Measurements from ENCODE around the gene MGAT5B. TPM values are rescaled to one million over a fixed set of nuclear protein-coding genes. Genes with fewer than 3 reads are reported as not detected.

Gene MGAT5B
- total RNA-seq, 1 donor from 2014 or later: not detected

- DNase-seq (ENCODE audit: missing footprints): no peak
- intact Hi-C loops (cut with DNase I): no loop called here
- ATAC-seq: no peak
Measured at GRCh38 chr17:76982408-76983074, 114.3 kb downstream of the MGAT5B start.

DNA sequence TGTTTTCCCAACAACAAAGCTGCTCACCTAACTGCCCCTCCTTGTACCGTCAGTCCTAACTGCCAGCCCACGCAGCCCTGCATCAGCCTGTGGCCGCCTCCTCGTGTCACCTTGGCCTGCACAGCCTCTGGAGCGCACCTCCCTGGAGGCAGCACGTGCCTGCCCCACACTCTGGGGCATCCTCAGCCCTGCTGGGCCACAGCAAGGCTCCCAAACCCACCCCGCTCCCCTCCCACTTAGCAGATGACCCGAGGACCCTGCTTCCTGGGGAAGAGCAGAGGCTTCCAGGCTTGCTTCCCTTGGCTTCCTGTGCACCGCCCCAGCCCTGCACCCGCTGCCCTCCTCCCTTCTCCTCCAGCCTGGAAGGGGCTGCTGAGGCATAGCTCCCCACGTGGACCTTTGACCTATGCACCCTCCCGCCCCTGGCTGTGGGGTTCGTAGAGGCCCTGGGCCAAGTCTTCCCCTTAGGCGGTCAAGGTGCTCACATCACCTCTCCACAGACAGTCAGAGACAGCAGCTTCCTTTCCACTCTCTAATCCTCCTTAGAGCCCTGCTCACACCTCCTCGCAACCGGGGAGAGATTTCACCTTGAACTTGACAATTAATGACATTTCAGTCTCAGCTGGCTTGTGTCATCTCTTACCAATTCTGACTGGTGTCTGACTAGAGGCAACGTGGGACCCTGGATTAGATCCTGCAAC is 115.0 kb downstream of the MGAT5B start:
- ATAC-seq: no peak
- intact Hi-C loops (cut with DNase I): no loop called here
- no peak for DNase-seq (ENCODE audit: missing footprints)

DNA sequence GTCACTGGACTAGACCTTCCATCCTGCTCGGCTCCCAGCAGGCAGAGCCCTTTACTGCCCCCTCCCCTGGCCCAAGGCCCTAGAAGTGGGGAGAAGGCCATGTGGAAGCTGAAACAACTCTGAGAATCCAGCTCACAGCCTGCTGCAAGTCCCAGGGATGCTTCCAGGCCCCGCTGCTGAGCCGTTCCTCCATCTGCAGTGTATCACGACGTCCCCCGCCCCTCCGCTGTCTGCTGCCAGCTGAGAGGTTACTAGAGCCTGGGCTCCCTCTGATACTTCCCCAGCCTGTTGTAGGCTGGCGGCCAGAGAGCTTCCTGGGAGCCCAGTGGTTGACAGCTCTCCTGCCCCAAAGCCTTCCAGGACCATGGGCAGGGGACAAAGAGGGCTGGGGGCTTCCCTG is 118.2 kb downstream of the MGAT5B start:
- DNase-seq (ENCODE audit: missing footprints) (no peak), ATAC-seq (no peak)
- intact Hi-C loops (cut with DNase I): no loop called here

DNA sequence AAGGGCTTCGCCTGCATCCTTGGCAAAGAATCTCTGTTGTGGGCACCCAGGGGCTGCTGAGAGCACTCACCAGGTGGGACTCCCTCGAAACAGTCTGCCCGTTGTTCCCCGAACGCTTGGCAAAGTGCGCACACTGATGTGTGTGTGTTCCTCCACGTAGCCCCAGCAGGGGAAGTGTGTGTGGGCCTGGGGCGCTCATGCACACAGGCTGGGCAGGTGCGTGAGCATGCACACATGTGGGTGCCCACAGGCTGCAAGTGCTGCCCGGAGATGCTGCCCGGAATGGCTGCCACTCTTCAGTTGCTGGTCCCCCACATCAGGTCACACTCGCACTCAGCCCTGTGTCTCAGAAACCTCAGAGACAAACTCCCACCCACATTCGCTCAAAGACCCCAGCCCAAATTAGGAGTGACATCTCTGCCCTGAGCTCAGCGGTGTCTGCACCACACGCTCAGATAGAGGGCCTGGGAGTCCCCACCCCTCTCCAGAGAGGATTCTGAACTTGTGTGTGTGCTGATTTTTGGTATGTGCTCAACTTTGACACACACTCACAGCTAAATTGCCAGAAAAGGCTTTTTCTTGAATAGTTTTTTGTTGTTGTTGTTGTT is 119.4 kb downstream of the MGAT5B start:
- ATAC-seq: no peak
- intact Hi-C loops (cut with DNase I): no loop called here

GRCh38 chr17:76988796-76989195 is 120.6 kb downstream of the MGAT5B start:
- DNase-seq (ENCODE audit: missing footprints) (no peak), ATAC-seq (no peak)
- intact Hi-C loops (cut with DNase I): no loop called here

More for the DNA sequence above, 119.4 kb downstream of the MGAT5B start:
- DNase-seq (ENCODE audit: missing footprints): no peak

DNA sequence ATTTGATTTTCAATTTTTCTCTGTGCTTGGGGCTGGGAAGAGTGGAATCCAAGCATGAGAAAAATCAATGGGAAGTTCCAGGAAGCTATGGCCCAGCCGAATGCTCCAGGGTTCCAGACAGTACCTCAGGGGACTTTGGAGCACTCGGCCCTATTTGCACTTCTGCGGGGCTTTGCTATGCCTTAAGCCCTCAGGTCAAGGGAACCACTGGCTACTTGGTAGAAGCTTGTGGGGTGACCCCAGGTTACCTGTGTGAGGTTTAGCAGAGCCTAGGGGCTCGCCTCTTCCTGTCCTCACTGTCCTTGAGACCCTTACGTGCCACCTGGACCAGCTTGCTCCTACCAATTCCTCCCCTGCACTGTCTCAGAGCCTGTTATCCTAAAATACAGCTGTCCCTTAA is 121.3 kb downstream of the MGAT5B start:
- ATAC-seq (no peak), DNase-seq (ENCODE audit: missing footprints) (no peak)
- intact Hi-C loops (cut with DNase I): no loop called here

DNA sequence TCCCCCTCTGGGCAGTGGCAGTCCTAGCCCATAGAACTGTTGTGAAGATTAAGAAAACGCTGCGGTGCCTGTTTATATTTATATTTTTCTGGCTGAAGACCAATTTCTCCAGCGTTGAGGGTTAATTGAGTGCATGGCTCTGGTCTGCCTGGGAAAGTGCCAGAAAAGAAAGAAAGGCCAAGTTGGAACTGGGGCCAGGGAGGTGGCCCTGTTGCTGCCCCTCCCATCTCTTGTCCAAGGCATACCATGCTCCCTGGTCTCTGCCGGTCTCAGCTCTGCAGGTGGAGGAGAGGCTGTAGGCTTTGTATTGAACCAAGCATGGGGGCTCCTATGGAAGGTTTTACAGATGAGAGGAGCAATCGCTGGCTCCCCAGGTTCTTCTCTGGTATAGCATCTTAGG is 124.7 kb downstream of the MGAT5B start:
- ATAC-seq (no peak), DNase-seq (ENCODE audit: missing footprints) (no peak)
- intact Hi-C loops (cut with DNase I): no loop called here

- no peak for ATAC-seq
- intact Hi-C loops (cut with DNase I): no loop called here
- no peak for DNase-seq (ENCODE audit: missing footprints)
Measured at GRCh38 chr17:76993651-76994050, 125.4 kb downstream of the MGAT5B start.

GRCh38 chr17:76994237-76994637 is 126.0 kb downstream of the MGAT5B start:
- ATAC-seq (no peak), DNase-seq (ENCODE audit: missing footprints) (no peak)
- intact Hi-C loops (cut with DNase I): no loop called here

DNA sequence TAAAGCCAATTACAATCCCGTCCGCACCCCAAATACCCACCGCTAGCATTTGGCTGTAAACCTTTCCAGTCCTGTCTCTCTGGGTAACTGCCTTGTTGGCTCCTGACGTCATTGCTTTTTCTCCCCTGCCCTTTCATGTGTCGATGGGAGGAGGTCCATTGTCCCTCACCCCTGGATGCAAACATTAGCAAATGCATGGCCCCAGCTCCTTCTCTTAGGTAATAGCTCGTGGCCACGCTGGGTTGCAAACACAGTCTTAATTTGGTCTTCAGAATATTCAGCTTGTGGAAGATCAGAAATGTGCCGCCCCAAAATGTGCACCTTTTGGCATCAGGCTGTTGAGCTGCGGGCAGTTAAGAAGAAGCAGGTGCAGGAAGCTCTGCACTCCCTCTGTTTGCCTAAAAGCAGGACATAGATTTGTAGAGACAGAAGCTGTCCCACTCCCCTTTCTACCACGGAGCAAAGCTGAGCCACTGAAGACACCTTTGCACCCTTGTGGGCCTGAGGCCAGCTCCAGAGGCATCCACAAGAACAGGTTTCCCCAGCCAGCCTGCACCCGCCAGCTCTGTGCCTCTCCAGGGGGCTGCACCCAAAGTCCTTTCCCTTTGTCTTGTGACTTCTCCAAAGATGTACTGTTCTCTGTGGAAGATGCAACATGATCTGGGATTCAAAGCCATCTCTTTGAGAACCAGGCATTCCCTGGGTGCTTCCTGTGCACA is 127.3 kb downstream of the MGAT5B start:
- intact Hi-C loops (cut with DNase I): no loop called here
- DNase-seq (ENCODE audit: missing footprints) (no peak), ATAC-seq (no peak)

- intact Hi-C loops (cut with DNase I): no loop called here
- ATAC-seq: no peak
- DNase-seq (ENCODE audit: missing footprints): no peak
Measured at GRCh38 chr17:76996741-76997694, 128.8 kb downstream of the MGAT5B start.

GRCh38 chr17:76997981-76998531 is 129.9 kb downstream of the MGAT5B start:
- intact Hi-C loops (cut with DNase I): no loop called here
- no peak for DNase-seq (ENCODE audit: missing footprints)

GRCh38 chr17:76998839-76999238 is 130.6 kb downstream of the MGAT5B start:
- intact Hi-C loops (cut with DNase I): no loop called here
- no peak for DNase-seq (ENCODE audit: missing footprints)
- ATAC-seq: no peak

More at GRCh38 chr17:76997981-76998531, 129.9 kb downstream of the MGAT5B start:
- ATAC-seq: no peak

Other genes starting within 250 kb of the MGAT5B start
- gene ST6GALNAC1, start 224.6 kb upstream of the MGAT5B start, total RNA-seq: 6.1 TPM
- gene MXRA7, start 157.4 kb upstream of the MGAT5B start, total RNA-seq: 375 TPM
- 62.8 TPM for gene JMJD6, start 141.8 kb upstream of the MGAT5B start, total RNA-seq
- 17.3 TPM for gene METTL23, start 141.6 kb upstream of the MGAT5B start, total RNA-seq
- 74.0 TPM for gene SRSF2, start 131.1 kb upstream of the MGAT5B start, total RNA-seq
- 20.8 TPM for gene MFSD11, start 130.3 kb upstream of the MGAT5B start, total RNA-seq

All from Right ventricle myocardium inferior (tissue), 1 donor.